ENCODE results near the gene NOG.

The NOG gene

GRCh38 chr17:56595108-56595418 lies 1.6 kb downstream of the NOG start:
- no peak overlapping the region for H3K27ac ChIP-seq
- H3K79me2 ChIP-seq (ENCODE audit: insufficient read depth, low read depth), result no peaks in the 10 kb centered on the region
- H3K4me1 ChIP-seq (ENCODE audit: low read depth, poor library complexity, severe bottlenecking), result peaks cover 15% of the 10 kb centered on the region
- H3K4me2 ChIP-seq, result peak overlapping the region; percentile 88
- no peak overlapping the region for H2AFZ ChIP-seq (ENCODE audit: low read depth)
- no peaks in the 10 kb centered on the region for H3K36me3 ChIP-seq (ENCODE audit: insufficient read depth)
- no peak overlapping the region for H3K9ac ChIP-seq
- H3K27me3 ChIP-seq (ENCODE audit: insufficient read depth, low read depth), result peaks cover 27% of the 10 kb centered on the region
- H4K20me1 ChIP-seq (ENCODE audit: insufficient read depth), result no peaks in the 10 kb centered on the region
- no peak overlapping the region for H3K4me3 ChIP-seq (IDR thresholded peaks at IDR 0.05; ENCODE audit: insufficient read depth, low read depth, low read length)
- no peak for TF ChIP-seq CTCF (conservative IDR thresholded peaks at IDR 0.05; ENCODE audit: low read depth, low read length)

- H3K4me3 ChIP-seq (IDR thresholded peaks at IDR 0.05; ENCODE audit: insufficient read depth, low read depth, low read length), result no peak overlapping the region
- peak overlapping the region; percentile 9; the same call in 1 of the 2 replicates for H3K4me2 ChIP-seq
- H4K20me1 ChIP-seq (ENCODE audit: insufficient read depth), result no peaks in the 10 kb centered on the region
- H3K27me3 ChIP-seq (ENCODE audit: insufficient read depth, low read depth), result peaks cover 27% of the 10 kb centered on the region
- peaks cover 15% of the 10 kb centered on the region for H3K4me1 ChIP-seq (ENCODE audit: low read depth, poor library complexity, severe bottlenecking)
- no peak overlapping the region for H3K9ac ChIP-seq
- H3K79me2 ChIP-seq (ENCODE audit: insufficient read depth, low read depth), result no peaks in the 10 kb centered on the region
- H3K27ac ChIP-seq, result no peak overlapping the region
- no peaks in the 10 kb centered on the region for H3K36me3 ChIP-seq (ENCODE audit: insufficient read depth)
- TF ChIP-seq CTCF (conservative IDR thresholded peaks at IDR 0.05; ENCODE audit: low read depth, low read length), result no peak
- H2AFZ ChIP-seq (ENCODE audit: low read depth), result no peak overlapping the region
Measured at GRCh38 chr17:56595831-56596690, 2.6 kb downstream of the NOG start.

- H2AFZ ChIP-seq (ENCODE audit: low read depth), result no peak overlapping the region
- H3K27me3 ChIP-seq (ENCODE audit: insufficient read depth, low read depth), result peaks cover 27% of the 10 kb centered on the region
- no peak overlapping the region for H3K4me3 ChIP-seq (IDR thresholded peaks at IDR 0.05; ENCODE audit: insufficient read depth, low read depth, low read length)
- no peaks in the 10 kb centered on the region for H3K36me3 ChIP-seq (ENCODE audit: insufficient read depth)
- H3K4me2 ChIP-seq, result peak overlapping the region; percentile 5; the same call in 1 of the 2 replicates
- H3K27ac ChIP-seq, result no peak overlapping the region
- H3K9ac ChIP-seq, result no peak overlapping the region
- H3K79me2 ChIP-seq (ENCODE audit: insufficient read depth, low read depth), result no peaks in the 10 kb centered on the region
- no peaks in the 10 kb centered on the region for H4K20me1 ChIP-seq (ENCODE audit: insufficient read depth)
- H3K4me1 ChIP-seq (ENCODE audit: low read depth, poor library complexity, severe bottlenecking), result peaks cover 15% of the 10 kb centered on the region
- no peak for TF ChIP-seq CTCF (conservative IDR thresholded peaks at IDR 0.05; ENCODE audit: low read depth, low read length)
Measured at GRCh38 chr17:56596691-56597494, 3.4 kb downstream of the NOG start.

- no peak overlapping the region for H3K9ac ChIP-seq
- H3K27me3 ChIP-seq (ENCODE audit: insufficient read depth, low read depth), result peaks cover 22% of the 10 kb centered on the region
- no peaks in the 10 kb centered on the region for H3K36me3 ChIP-seq (ENCODE audit: insufficient read depth)
- no peaks in the 10 kb centered on the region for H3K79me2 ChIP-seq (ENCODE audit: insufficient read depth, low read depth)
- H3K4me3 ChIP-seq (IDR thresholded peaks at IDR 0.05; ENCODE audit: insufficient read depth, low read depth, low read length), result no peak overlapping the region
- no peak for TF ChIP-seq CTCF (conservative IDR thresholded peaks at IDR 0.05; ENCODE audit: low read depth, low read length)
- H3K4me1 ChIP-seq (ENCODE audit: low read depth, poor library complexity, severe bottlenecking), result peaks cover 12% of the 10 kb centered on the region
- no peak overlapping the region for H3K27ac ChIP-seq
- no peak overlapping the region for H3K4me2 ChIP-seq
- no peaks in the 10 kb centered on the region for H4K20me1 ChIP-seq (ENCODE audit: insufficient read depth)
- H2AFZ ChIP-seq (ENCODE audit: low read depth), result no peak overlapping the region
Measured at GRCh38 chr17:56597495-56597990, 4.0 kb downstream of the NOG start.

All from KMS-11 (cell line).